ENCODE measurements around the gene TBC1D2B.
"Not testable (repeated sequence)": the region's sequence is repeated elsewhere in the genome, so short reads cannot be mapped to it uniquely, and the experiment has no call there.

Gene TBC1D2B

GRCh38 chr15:77971875-77972274, 105.6 kb downstream of the TBC1D2B start:
- not testable (repeated sequence) for DNase-seq

GRCh38 chr15:77970813-77971360, 106.6 kb downstream of the TBC1D2B start:
- not testable (repeated sequence) for DNase-seq

GRCh38 chr15:77969055-77969454, 108.5 kb downstream of the TBC1D2B start:
- no peak for DNase-seq

- no peak for DNase-seq
These were observed 109.7 kb downstream of the TBC1D2B start for GRCh38 chr15:77967798-77968197.

- DNase-seq, result not testable (repeated sequence)
These were observed 110.3 kb downstream of the TBC1D2B start for GRCh38 chr15:77967235-77967615.

- DNase-seq, result no peak
These were observed 110.8 kb downstream of the TBC1D2B start for GRCh38 chr15:77966540-77967234.

GRCh38 chr15:77964193-77964592, 113.3 kb downstream of the TBC1D2B start:
- DNase-seq, result no peak

- peak; percentile 31 for DNase-seq
These were observed 118.1 kb downstream of the TBC1D2B start for GRCh38 chr15:77959432-77959879.

GRCh38 chr15:77958716-77959431, 118.6 kb downstream of the TBC1D2B start:
- not testable (repeated sequence) for DNase-seq

GRCh38 chr15:77958021-77958420, 119.5 kb downstream of the TBC1D2B start:
- not testable (repeated sequence) for DNase-seq

GRCh38 chr15:77953926-77954325, 123.6 kb downstream of the TBC1D2B start:
- DNase-seq, result not testable (repeated sequence)

- not testable (repeated sequence) for DNase-seq
These were observed 124.5 kb downstream of the TBC1D2B start for GRCh38 chr15:77952928-77953446.

- not testable (repeated sequence) for DNase-seq
These were observed 126.3 kb downstream of the TBC1D2B start for GRCh38 chr15:77951105-77951786.

- not testable (repeated sequence) for DNase-seq
These were observed 127.0 kb downstream of the TBC1D2B start for GRCh38 chr15:77950470-77950869.

GRCh38 chr15:77945566-77945965, 131.9 kb downstream of the TBC1D2B start:
- no peak for DNase-seq

All from NCI-H1417 treated with DMSO at 0.1 percent for 48 hours (cell line).